ENCODE results near the gene SEC61A2.
"Not testable (repeated sequence)": the region's sequence is repeated elsewhere in the genome, so short reads cannot be mapped to it uniquely, and the experiment has no call there.

SEC61A2 gene

GRCh38 chr10:12162927-12163326 is 33.5 kb downstream of the SEC61A2 start:
- no peak for DNase-seq

DNA sequence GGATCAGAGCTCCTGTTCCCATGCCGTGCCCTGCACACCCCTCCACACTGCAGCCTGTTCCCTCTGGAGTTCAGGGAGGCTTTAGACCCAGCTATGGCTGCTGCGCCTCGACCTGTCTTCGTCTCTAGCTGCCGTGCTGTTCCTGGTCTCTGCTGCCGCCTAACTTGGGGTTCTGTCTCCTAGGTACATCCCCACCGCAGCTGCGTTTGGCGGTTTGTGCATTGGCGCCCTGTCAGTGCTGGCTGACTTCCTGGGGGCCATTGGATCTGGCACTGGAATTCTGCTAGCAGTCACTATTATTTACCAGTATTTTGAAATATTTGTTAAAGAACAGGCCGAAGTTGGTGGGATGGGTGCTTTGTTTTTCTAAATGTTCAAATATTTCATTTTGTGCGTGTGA is 34.6 kb downstream of the SEC61A2 start:
- no peak for DNase-seq

DNA sequence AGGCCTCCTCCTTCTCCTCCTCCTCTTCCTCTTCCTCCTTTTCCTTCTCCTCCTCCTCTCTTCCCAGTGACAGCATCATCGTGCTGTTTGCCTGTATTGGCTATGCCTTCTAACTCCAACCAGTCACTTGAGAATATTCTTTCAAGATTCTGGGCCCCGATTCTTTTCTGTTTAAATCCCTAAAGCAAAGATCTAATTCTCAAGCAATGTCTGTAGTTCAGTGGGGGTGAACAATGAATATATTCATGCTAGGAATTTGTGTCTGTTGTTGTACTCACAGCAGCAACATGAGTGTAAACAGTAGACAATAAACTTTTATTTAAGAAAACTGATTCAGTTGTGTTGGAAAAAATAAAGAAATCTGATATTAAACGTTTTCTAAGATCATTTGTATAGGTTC is 35.6 kb downstream of the SEC61A2 start:
- DNase-seq, result no peak

- DNase-seq, result no peak
Observed at GRCh38 chr10:12165999-12166775, 36.7 kb downstream of the SEC61A2 start.

GRCh38 chr10:12171512-12171911 is 42.0 kb downstream of the SEC61A2 start:
- DNase-seq, result not testable (repeated sequence)

- no peak for DNase-seq
Observed at GRCh38 chr10:12177642-12178041, 48.2 kb downstream of the SEC61A2 start.

- DNase-seq, result no peak
Observed at GRCh38 chr10:12179606-12180170, 50.2 kb downstream of the SEC61A2 start.

- DNase-seq, result no peak
Observed at GRCh38 chr10:12180221-12180974, 50.9 kb downstream of the SEC61A2 start.

- DNase-seq, result peak; percentile 56 to 67
Observed at GRCh38 chr10:12181065-12181775, 51.7 kb downstream of the SEC61A2 start.

DNA sequence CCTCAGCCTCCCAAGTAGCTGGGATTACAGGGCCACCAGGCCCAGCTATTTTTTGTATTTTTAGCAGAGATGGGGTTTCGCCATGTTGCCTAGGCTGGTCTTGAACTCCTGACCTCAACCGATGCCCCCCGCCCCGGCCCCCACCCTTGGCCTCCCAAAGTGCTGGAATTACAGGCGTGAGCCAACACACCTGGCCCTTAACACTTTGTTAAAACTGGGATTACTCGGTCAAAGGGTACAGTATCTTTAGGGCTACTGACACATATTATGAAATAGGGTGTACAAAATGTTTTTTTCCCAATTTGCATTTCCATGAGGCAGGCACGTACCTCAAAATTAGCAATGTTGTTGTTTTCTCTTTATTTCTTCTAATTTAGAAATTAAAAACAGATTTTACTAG is 54.7 kb downstream of the SEC61A2 start:
- no peak for DNase-seq

DNA sequence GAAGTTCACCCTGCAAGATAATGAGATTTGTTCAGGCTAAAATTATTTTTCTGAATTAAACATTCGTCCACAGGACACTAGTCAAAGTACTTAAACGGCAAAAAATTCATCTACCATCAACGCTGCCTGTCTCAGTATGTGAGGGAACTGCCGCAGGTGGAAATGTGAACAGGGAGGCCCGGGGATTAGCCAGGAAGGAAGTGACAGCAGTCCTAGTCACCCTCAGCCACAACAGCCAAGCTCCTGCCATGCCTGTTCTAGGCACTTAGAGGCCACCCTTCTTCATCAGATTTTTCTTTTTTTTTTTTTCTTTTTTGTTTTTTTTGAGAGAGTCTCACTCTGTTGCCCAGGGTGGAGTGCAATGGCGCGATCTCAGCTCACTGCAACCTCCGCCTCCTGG is 56.8 kb downstream of the SEC61A2 start:
- DNase-seq, result peak in 1 of 2 experiments; percentile 6

- no peak for DNase-seq
Observed at GRCh38 chr10:12187321-12187905, 57.9 kb downstream of the SEC61A2 start.

GRCh38 chr10:12188656-12189055 is 59.2 kb downstream of the SEC61A2 start:
- no peak for DNase-seq

DNA sequence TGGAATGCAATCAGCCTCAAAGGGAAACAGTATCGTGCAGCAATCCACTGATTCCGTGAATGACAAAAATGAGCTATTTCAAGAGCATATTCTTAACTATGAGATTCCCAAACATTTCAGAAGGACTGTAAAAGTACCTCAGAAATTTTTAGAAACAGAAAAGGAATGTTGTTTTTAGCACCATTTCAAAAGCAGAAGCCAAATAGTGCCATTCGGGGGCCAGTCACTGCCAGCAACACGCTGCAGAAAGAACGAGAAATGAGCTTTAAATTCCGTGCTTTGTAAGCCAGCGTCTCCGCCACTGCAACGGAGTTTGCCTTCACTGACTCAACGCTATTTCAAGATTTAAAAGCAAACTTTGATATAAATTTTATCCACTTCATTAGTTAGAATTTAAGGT is 59.9 kb downstream of the SEC61A2 start:
- no peak for DNase-seq

DNA sequence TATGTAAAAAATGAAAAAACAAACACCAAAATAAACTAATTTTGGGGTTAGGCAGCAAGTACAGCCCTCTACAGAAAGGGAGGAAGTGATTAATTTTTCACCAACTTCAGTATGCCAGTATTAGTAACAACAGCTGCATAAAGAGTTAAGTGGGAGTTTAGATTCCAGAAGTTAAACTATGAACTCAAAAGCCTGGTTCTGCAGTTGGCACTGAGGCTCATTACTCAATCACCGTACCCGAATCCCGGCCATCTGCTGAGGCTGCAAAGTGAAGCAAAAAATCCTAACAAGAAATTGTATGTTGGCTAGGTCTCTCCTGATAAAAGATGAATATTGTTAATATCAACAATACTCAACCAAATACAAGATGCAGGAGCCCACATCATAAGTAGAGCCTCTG is 62.2 kb downstream of the SEC61A2 start:
- no peak for DNase-seq

DNA sequence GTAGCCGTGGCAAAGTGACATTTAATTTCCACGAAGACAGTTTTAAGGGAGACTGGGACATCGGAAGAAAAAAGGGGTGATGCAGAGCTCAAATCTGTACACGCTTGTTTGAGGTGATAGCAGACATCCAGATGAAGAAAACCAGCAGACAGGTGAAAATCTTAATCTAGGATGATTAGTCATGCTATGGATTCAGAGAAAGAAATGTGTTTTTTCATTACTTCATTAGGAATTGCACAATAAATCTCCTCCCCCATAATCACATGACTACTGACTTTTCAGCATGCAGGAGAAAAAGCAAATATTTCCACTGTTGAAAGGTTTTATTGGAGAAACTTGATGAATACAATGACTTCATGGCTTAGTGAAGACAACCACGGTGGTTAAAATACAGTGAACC is 63.7 kb downstream of the SEC61A2 start:
- DNase-seq, result no peak

- DNase-seq, result peak; percentile 15 to 25
Observed at GRCh38 chr10:12194752-12195271, 65.3 kb downstream of the SEC61A2 start.

DNA sequence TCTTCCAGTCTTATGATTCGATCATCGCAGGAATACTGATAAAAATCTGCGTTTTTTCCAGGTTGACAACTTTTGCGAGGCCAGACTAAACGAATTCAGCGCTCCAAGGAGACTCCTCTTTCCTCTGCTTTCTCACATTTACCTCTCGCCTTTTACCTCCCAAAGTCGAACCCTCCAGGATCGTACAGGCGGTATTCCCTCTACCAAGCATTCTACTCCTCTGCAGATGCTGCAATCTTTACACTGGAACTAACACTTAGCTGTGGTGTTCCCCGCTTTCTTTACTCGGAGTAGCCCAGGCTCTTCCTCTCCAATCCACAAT is 65.8 kb downstream of the SEC61A2 start:
- DNase-seq, result no peak

DNA sequence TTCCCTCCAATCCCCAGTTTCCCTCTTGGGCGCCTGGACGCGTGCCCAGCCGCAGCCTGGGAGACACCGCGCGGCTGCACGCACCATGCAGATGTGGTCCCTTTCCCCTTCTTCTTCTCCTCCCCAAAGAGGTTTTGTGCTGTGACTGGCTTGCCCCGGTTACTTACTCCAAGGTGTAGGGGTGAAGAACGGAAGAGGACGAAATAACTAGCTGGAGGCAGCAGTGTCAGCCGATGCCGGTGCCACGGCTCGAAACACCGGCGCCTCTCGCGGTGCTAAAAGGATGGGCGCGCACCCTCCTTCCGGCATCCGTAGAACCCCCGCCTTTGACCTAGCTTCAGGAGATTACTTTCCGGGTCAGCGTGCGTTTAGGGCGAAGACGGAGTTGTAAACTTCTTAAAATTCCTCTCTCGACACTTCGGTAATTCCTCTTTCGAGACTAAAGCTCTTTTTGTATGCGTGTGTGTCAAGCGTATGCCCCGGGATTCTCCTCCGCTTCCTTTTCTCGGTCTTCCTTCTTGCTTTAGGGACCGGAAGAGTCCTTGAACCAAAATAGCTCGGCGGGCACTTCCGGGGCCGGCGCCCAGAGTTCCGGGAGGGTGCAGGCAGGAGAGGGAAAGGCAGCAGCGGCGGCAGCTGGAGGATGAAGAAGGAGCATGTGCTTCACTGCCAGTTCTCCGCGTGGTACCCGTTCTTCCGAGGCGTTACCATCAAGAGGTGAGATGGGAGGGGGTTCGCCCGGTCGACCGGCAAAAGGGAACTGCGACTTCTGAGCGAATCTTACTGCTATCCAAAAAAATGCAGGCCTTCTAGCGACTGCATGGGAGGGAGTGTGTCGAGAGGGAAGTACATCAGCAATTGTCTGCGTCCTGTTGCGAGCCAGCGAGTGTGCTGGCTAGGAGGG is 66.4 kb downstream of the SEC61A2 start, which contains the start of the genes CDC123 and NUDT5:
Gene CDC123, plus strand, starts transcription at position 586 of the 904 bp plus-strand sequence. Its CDS starts 58 bp downstream, at position 644.
Gene NUDT5, minus strand, starts transcription at position 289 of the 904 bp plus-strand sequence. CDS start 9,600 bp downstream, outside the sequence.
- peak; percentile 74 to 76 for DNase-seq

DNA sequence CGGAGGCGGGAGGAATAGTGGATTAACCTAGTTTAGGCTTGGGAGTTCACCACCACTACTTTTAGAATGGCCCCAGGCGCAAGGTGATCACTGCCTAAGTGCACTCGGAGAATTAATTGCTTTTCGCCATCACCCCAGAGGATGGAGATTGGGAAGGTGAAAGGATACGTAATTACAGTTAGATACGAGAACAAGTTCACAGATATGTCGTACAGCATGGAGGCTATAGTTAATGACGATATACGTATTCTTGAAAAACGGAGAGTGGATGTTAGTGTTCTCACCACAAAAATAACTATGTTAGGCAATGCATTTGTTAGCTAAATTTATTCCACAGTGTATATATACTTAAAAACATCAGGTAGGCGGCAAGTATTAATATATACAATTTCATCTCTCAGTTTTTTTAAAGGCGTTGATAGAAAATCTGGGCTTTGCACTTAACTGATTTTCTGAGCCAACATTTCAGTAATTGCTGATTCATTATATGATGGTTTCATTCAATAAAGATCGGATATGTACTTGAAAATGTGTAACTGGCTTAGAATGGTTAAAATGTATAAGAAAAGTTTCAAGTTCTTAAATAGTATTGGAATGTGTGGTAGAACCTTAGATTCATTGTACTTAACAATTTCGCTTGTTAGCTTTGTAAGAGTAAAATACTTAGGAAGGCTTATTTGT is 67.2 kb downstream of the SEC61A2 start:
- no peak for DNase-seq

DNA sequence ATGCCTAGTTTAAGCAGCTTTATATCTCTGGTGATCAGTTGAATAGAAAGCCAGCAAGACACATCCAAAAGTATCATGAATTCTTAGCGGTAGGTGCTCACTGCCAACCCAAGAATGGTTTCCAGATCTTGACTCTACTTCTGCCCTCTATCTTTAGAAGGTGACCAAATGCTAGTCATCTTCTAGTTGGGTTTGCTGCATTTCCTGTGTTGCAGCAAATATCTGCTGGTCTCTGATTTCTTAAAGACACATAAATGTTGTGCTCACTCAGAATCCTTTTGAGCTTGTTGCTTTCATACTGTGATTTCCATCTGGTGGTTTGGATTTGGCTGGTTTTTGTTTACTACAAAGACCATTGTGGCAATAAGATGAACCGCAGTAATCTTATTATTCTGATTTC is 68.7 kb downstream of the SEC61A2 start:
- no peak for DNase-seq
